Anterior cingulate cortex (tissue), 58 donors: ENCODE results near the gene RAC2.
A peak's percentile ranks its signal among the peaks of the same experiment; 100 is the strongest.

Experiments used
- DNase-seq, 58 donors: peaks; one replicate each; lab custom pipeline; 2025; lab: John Stamatoyannopoulos, UW

Gene RAC2

DNA sequence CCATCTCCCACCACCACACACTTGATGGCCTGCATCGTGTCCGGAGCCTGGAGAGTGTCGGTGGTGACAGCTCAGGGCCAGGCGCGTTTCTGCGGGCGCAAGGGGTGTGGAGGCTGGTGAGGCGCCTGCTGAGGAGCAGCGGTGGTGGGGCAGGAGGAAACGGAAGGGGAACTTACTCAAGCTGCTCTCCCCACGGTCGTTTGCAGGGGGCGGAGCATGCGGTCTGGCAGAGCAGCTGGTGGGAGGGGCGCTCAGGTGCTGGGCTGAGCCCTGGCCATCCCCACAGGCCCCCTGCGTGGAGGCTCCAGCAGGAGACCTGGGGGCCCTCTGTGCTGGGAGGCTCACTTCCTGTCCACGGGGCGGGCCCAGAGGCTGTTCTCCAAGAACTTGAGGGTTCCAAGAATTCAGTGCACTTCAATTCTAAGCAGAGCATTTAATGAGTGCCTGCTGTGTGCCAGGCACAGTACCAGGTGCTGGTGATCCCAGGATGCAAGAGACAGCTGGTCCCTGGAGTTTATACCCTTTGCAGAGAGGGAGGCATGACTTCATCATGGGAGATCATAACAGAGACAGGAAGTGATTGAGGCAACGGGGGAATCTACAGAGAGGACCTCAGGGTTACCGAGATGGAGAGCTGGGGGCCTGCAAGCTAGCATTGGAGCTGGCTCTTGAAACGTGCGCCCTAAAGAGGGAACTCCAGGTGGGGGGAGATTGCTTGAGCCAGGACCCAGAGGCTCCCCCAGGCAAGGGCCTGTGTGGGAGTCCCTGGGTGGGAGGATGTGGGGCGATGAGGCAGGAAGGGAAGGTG is at the start of gene RAC2:
Gene RAC2 (minus strand): TSS at position 156 of the 808 bp plus-strand sequence. CDS start 121 bp downstream, at position 35.
- DNase-seq, result peak in 13 of 58 donors; percentile 8 to 27 (median 18)

DNA sequence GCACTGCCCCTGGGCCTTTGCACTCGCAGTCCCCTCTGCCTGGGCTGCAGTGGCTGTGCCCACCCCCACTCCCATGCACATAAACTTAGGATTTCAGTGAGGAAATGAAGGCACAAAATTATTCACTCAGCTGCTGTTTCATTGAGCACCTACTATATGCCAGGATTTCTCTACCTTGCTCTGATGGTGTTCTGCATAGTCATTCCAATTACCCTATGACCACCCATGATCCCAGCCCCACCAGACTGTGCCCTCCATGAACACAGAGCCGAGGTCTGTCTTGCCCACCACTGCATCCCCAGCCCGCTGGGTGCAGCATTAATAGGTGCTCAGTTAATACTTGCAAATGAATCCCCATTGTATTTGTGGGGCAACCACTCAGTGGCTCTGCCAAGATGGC is 49.1 kb upstream of the RAC2 start:
- no peak for DNase-seq

DNA sequence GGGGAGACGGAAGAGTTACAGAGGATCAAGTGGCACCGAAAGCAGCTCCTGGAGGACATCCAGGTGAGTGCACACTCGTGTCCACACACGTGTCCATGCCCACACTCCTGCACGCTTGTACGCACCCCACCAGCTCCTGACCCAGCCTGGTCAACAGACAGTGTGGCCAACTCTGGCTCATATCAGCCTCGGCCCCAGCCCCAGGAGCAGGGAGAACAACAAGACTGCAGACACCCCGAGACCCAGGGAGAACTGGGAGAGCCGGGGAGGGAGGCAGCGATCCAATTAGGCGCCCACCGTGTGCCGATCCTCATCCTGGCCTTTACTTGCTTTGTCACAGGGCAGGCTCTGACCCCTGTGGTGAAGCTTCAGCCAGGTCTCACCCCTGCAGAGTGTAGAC is 48.6 kb upstream of the RAC2 start:
- no peak for DNase-seq

DNA sequence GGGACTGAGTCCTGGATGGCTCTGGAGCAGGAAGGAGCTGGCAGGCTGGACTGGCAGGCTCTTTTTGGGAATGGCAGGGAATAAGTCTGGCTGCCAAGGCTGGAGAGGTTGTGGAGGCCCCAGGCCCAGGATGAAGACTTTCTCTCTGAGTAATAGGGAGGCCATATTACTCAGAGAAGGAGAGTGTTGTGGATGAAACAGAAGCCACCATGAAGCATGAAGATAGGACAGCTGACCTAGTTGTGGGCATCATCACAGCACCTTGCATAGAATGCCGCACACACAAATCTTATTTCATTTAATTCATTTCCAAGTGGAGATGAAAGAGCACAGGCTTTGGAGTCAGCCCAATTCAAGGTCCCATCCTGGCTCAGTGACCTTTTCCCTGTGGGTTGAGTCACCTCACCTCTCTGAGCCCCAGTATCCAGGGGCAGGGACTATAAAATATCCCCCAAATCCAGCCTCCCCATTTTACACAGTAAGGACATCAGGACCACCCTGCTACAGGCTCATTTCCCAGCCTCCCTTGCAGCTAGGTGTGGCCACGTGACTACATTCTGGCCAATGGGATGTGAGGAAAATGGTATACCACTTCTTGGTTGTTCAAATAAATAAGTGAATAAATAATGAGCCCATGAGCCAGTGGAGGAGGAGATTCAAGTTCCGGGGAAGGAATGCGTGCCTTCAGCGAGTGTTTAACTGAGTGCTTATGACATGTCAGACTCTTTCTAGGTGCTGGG is 47.7 kb upstream of the RAC2 start:
- DNase-seq, result no peak

DNA sequence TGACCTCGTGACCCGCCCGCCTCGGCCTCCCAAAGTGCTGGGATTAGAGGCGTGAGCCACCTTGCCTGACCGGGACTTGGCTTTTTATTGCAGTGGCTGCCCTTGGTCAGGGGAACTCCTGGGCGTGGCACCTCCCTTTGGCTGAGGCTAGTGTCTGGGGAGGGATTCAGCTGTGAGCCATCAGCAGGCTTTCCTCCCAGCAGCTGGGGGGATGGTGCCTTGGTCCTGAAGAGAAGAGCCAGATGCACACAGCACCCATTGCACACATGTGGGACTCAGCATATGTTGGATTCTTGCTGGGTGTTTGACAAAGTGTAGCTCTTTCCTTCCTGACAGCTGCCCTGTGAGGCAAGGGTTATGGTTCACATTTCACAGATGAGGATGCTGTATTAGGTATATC is 46.7 kb upstream of the RAC2 start:
- no peak for DNase-seq

DNA sequence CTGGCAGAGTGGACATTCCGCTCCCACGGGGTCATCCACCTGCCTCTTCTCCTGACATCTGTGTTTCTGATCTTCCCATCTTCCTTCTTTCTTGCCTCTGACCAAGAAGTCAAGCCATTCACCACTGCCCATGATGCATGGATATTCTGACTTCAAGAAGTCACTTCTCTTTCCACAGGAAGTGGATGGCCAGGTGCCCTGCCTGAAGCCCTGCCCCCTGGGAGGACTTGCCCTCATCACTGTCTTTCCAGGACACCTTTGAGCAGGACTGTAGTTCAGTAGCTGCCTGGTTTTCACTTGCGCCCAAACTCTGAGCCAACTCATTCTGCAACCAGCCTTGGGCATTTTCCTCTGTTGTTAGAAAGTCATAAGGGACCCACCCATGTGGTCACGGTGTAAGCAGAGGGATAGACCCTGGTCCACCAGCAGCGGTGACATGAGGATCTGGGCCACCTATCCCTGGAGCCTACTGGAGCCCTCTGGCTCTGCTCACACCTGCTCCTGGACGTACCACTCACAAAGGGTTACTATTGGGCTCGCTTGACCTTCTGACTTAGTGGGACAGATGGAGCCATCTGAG is 45.2 kb upstream of the RAC2 start:
- DNase-seq, result no peak

DNA sequence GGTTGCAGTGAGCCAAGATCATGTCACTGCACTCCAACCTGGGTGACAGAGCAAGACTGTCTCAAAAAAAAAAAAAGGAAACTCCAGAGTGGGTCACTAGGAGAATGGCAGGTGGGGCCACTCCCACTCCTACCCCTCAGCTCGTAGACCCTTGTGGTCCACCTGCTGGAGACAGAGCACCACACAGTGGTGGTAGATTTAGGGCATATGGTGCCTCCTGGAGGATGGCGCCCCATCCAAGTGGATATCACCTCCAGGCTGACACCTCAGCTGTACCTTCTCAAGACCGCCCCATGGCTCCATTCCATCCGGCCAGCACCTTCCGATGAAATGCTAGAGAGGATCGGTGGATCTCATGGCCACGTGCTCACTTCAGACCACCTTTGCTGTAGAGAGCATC is 44.5 kb upstream of the RAC2 start:
- no peak for DNase-seq

DNA sequence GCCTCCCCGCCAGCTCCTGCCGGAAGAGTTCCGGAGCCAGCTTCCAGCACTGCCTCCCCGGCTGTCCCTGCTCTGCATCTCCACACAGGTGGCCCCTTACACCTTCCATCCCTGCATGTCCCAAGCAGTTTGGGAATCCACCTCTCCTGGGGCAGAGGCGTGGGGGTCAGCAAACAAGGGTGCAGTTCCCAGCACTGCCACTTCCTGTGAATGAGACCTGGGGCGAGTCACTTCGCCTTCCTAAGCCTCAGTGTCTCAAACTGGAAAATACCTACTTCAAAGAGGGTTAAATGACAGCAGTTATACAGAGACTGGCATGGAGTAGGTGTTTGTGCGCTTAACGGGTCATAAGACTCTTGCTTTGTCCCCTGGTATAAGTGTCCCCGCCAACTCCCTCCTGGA is 43.5 kb upstream of the RAC2 start:
- DNase-seq, result no peak

DNA sequence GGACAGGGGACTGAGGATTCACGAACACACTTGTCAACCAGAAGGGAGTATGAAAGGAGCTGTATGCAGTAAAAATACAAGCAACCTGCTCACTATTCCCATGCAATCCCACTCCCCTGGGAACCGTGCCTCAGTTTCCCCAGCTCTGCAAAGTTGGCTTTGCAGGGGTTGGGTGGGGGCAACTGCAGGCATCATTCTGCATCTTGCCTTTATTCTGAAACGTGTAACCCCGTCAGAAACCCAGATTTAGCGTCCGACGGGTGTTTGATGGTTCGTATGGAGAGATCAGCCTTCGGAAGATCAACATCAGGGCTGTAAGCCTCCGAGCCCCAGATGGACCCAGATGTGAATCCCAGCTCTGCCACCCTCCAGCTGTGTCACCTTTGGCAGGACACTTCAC is 41.9 kb upstream of the RAC2 start:
- DNase-seq, result no peak

DNA sequence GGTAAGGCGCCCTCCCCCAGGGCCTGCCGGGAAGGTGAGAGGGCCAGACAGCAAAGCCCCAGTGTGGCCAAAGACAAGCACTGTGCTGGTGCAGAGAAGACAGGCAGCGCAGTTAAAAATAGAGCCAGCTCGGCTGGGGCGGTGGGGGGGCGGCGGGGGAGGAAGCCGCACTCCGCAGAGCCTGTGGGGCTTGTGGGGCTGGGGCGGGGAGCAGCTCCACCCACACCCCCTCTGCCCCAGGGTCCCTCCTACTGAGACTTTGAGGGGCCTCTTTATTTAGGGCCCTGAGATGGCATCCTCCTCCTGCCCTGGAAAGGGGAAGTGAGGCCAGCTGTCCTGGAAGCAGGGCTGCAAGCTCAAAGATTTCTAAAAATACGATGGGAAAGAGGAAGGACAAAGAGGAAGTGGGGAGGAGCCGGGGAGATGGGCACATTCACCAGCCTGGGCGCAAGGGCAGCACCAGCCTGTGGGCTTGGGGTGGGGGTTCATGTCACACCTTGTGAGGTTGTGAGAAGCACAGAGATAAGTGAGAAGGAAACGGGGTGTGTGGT is 40.8 kb upstream of the RAC2 start:
- peak in 37 of 58 donors; percentile 14 to 75 (median 36) for DNase-seq

DNA sequence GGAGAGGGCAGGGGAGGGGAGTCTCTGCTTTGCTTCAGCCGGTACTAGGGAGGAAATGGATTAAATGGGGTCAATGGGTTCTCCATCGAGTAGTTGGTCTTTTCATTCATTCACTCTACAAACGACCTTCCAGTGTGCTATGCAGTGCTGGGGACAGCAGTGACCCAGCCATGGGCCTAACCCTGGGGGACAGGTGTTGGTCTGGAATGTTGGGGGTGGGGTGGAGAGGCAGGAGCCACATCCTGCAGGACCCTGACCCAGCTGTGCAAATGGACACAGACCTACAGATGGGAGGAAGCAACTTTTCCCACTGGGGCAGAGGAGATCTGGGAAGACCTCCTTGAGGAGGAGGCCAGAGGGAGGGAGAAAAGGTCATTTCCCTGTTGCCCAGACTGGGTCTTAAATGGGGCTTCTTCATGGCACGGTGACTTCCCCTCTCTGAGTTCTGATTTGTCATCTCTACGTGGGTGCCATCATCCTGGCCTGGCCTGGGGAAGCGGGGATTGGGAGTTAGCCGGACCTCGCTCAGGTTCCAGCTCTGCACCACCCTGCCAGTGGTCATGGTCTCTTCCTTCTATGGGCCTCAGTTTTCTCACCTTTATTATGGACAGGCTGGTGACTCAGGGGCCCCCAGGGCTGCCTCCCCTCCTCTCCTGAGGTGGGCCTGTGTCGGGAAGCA is 40.2 kb upstream of the RAC2 start:
- DNase-seq, result no peak

DNA sequence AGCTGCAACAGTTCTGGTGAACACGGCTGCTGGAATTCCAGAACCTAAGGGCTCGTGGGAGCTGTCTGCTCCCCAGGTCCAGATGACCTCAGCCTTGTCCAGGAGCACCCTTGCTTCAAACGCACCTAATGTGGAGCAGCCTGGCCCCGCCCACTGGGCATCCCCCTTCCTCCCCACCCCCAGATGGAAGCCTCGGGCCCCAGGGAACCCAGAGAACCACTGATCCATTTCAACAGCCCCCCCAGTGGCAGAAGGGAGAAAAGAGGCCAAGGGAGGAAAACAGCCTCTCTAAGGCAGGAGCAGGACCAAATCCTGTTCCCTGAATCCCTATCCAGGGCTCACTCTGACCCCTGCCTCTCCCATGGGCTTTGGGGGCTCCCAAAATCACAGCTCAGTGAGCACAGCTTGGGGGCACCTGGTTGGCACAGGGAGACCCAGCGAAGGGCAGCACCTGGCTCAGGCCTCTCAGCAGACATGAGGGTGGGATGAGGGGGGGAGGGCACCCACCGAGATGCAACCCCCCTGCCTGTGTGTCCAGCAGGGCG is 39.4 kb upstream of the RAC2 start:
- DNase-seq, result peak in 5 of 58 donors; percentile 10 to 23 (median 19)

DNA sequence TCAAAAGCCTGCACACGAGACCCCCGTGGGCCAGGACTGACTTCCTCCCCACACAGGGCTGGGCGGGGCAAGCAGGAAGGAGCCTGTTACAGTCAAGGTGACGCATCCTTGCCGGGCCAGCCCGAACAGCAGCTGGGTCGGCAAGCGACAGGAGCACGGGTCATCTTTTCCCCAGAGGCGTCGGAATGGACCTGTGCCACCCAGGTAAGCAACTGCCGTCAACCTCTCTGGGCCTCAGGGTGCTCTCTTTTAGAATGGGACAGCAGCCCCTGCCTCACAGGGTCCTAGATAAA is 38.3 kb upstream of the RAC2 start, which contains the start of gene CYTH4:
Gene CYTH4 (plus strand): TSS at position 124 of the 293 bp plus-strand sequence. CDS start 62 bp downstream, at position 186.
- DNase-seq, result peak in 5 of 58 donors; percentile 12 to 16 (median 13)

DNA sequence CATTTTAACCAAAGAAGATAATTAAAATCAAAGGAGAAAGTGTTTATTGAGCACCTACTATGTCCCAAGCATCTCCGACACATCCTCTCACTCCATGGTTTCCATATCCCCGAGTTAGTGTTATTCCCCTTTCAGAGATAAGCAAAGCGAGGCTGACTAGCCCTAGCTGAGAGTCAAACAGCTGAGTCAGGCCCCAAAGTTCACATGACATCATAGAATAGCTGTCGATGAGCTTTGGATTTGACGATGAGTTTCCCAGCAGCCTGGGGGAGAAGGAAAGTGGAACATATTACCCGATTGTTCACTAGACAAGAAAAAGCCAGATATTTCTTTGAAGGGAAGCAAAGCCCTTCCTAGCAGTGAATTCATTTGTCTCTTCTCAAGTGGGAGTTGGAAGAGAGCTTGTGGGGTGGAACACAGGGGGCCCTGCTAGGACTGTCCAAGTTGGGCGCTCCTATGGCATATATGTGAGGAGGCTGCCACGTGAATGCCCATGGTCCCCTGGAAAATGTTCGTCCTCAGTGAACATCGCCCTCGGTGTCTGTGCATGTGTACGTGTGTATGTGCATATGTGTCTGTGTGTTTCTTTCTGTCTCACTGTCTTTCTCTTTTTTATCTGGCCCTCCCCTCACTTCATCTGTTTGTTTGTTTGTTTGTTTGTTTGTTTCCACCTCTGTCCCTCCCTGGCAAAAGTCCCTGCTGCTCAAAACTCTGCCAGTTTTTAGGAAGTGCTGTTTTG is 37.7 kb upstream of the RAC2 start:
- no peak for DNase-seq

DNA sequence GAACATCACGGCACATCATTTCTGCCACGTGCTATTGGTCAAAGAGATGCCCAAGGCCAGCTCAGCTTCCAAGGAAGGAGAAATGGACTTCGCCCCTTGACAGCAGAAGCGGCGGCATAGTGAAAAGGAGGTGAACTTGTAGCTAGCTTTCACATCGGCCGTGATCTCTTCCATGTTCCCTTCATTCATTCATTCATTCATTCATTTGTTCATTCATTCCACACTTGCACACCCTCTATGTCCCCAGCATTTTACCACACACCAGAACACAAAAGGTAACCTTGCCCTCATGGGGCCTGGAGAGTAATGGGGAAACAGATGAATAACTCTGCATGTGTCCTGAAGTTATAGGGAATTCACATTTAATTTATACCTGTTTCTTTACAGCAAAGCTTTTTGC is 37.1 kb upstream of the RAC2 start:
- no peak for DNase-seq

DNA sequence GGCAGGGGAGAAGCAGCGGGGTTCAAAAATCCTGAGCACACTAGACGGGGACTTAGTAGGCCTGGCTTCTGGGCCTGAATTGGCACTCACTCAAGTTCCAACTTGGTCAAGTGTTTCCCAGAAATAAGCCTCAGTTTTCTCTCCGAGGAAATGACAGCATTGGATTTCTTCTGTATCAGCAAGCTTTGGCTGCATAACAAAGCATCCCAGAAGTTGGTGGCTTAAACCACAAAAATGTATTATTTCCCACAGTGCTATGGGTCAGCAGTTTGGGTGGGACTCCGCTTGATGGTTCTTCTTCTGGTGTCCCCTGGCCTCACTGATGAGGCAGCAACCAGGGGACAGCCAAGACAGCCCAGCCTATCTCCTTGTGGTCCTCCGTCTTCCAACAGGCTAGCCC is 36.6 kb upstream of the RAC2 start:
- DNase-seq, result no peak

DNA sequence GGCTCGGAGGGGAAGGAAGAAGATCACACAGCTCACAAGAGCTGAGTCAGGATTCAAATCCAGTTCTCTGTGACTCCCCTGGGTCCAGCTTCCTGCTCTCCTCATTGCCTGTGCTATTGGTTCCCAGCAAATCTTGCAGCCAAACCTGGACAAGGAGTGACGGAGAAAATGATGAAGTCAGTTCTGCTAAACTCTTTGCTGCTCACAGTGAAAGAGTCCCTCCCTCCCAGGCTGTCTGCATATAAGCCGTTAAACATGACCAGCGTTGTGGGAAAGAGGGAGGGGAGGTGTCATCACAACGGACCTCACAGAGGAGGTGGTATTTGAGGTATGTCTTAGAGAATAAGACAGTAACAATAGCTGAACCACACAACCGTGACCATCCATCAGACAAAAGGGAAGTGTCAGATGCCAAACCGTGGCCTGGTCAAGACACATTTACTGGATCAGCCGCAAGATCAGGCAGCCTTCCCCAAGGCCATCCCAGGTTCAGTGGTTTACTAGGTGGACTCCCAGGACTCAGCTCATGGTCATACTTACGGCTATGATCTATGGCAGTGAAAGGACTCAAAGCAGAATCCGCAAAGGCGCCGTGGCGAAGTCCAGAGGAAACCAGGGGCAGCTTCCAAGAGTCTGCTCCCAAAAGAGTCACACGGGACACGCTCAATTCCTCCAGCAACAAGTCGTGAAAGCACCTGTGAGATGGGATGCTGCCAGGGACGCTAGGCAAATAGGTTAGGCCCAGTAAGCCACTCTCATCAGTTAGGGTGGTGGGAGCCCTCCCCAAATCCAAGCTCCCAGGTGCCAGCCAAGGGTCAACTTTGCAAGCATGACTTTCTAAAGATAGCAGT is 35.5 kb upstream of the RAC2 start:
- DNase-seq, result no peak

DNA sequence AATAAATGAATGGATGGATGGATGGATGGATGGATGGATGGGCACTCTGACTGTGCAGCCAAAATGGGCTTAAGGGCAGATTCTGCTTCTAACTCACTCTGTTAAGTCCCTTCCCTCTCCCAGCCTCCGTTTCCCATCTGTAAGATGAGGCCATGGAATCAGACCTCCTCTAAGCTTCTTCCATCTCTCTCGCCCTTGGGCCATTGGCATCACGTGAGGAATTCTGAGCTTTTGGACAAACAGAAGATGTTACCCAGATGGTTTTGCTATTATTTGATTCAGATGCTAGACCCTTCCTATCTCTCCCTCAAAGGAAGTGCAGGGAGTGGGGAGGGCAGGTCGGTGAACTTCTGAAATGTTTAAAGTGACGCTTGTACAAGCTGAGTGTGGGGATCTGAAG is 34.2 kb upstream of the RAC2 start:
- DNase-seq, result no peak

DNA sequence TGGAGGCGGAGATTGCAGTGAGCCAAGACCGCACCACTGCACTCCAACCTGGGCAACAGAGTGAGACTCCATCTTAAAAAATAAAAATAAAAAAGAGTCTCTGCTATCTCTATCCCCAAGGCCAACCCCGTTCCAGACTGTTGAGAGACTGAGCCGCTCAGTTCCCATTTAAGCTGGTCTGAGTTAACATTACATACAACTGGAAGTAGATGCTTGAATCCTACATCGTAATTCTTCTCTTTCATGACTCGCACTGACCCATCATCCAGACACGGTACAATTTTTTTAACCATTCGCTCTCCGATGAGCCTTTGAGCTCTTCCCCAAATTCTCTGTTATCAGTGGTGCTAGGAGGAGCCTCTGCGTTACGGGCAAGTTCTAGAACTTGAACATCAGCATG is 33.3 kb upstream of the RAC2 start:
- DNase-seq, result no peak
